HUES64 (cell line): ENCODE data around the gene FARS2.

Experiments
- H3K27ac ChIP-seq: 2 replicates; pipeline ENCODE4 v1.7.0; 2013; ENCODE audit warnings: low read depth, low read length, inconsistent platforms
- H3K27me3 ChIP-seq: 2 replicates; pipeline ENCODE4 v1.6.1; 2013; ENCODE audit warnings: mild to moderate bottlenecking, low read length; ENCODE audit not compliant: insufficient read depth
- H3K36me3 ChIP-seq: 2 replicates; pipeline ENCODE4 v1.6.1; 2013; ENCODE audit warnings: mild to moderate bottlenecking, low read length; ENCODE audit not compliant: insufficient read depth
- H3K4me1 ChIP-seq: 2 replicates; pipeline ENCODE4 v1.6.1; 2013; ENCODE audit warnings: mild to moderate bottlenecking, low read length, moderate library complexity; ENCODE audit not compliant: insufficient read depth
- H3K4me3 ChIP-seq: 2 replicates; pipeline ENCODE4 v1.5.1; 2013; ENCODE audit warnings: mild to moderate bottlenecking, low read length, moderate library complexity
- H3K9ac ChIP-seq: 2 replicates; pipeline ENCODE4 v1.6.1; 2013; ENCODE audit warnings: mild to moderate bottlenecking, low read depth, low read length
- H3K9me3 ChIP-seq: 2 replicates; pipeline ENCODE4 v1.6.1; 2013; ENCODE audit warnings: low read depth, low read length; ENCODE audit not compliant: insufficient read depth
- WGBS: fragments of 150-250, 120-280 bp; methylation state at CpG from one replicate; pipeline ENCODE4 v1.1.7; 2013; ENCODE audit warnings: missing lambda C conversion rate; 5-methylcytosine and 5-hydroxymethylcytosine counted together

FARS2 gene

GRCh38 chr6:5605937-5606336, 344.6 kb downstream of the FARS2 start:
- WGBS: 87% methylated on average over 4 of the region's 5 CpGs
- no peaks in the 10 kb centered on the region for H3K4me1 ChIP-seq
- no peaks in the 10 kb centered on the region for H3K9me3 ChIP-seq
- H3K4me3 ChIP-seq: no peak overlapping the region
- H3K27me3 ChIP-seq: no peaks in the 10 kb centered on the region
- no peak overlapping the region for H3K27ac ChIP-seq
- H3K9ac ChIP-seq: no peak overlapping the region
- no peaks in the 10 kb centered on the region for H3K36me3 ChIP-seq

- H3K36me3 ChIP-seq: no peaks in the 10 kb centered on the region
- H3K9ac ChIP-seq: no peak overlapping the region
- no peaks in the 10 kb centered on the region for H3K27me3 ChIP-seq
- 93% methylated on average over 4 of the region's 4 CpGs for WGBS
- no peaks in the 10 kb centered on the region for H3K9me3 ChIP-seq
- H3K4me1 ChIP-seq: 0 out of 2 replicates have a peak, but pooled peaks cover 2% of the 10 kb centered on the region
- H3K27ac ChIP-seq: no peak overlapping the region
- no peak overlapping the region for H3K4me3 ChIP-seq
Observed at GRCh38 chr6:5606546-5606945, 345.2 kb downstream of the FARS2 start.

- H3K27ac ChIP-seq: no peak overlapping the region
- H3K9ac ChIP-seq: no peak overlapping the region
- H3K27me3 ChIP-seq: no peaks in the 10 kb centered on the region
- H3K4me3 ChIP-seq: no peak overlapping the region
- peaks cover 4% of the 10 kb centered on the region; the same call in 1 of the 2 replicates for H3K4me1 ChIP-seq
- H3K9me3 ChIP-seq: no peaks in the 10 kb centered on the region
- no peaks in the 10 kb centered on the region for H3K36me3 ChIP-seq
- 92% methylated on average over 7 of the region's 8 CpGs for WGBS
Observed at GRCh38 chr6:5610640-5611039, 349.3 kb downstream of the FARS2 start.

GRCh38 chr6:5617179-5617578, 355.9 kb downstream of the FARS2 start:
- Histone ChIP-seq H3K9me3 (no peaks in the 10 kb centered on the region), H3K36me3 (no peaks in the 10 kb centered on the region), H3K27me3 (no peaks in the 10 kb centered on the region), H3K9ac (no peak overlapping the region), H3K4me1 (no peaks in the 10 kb centered on the region), H3K4me3 (no peak overlapping the region), H3K27ac (no peak overlapping the region)
- WGBS: no CpG with 5 or more reads among the region's 1 CpG

- H3K27me3 ChIP-seq: no peaks in the 10 kb centered on the region
- H3K36me3 ChIP-seq: no peaks in the 10 kb centered on the region
- no peak overlapping the region for H3K4me3 ChIP-seq
- WGBS: 91% methylated on average over 3 of the region's 3 CpGs
- H3K27ac ChIP-seq: no peak overlapping the region
- no peaks in the 10 kb centered on the region for H3K4me1 ChIP-seq
- H3K9me3 ChIP-seq: no peaks in the 10 kb centered on the region
- H3K9ac ChIP-seq: no peak overlapping the region
Observed at GRCh38 chr6:5619249-5619648, 357.9 kb downstream of the FARS2 start.

- Histone ChIP-seq H3K4me3 (no peak overlapping the region), H3K4me1 (no peaks in the 10 kb centered on the region), H3K9me3 (no peaks in the 10 kb centered on the region), H3K27ac (no peak overlapping the region), H3K9ac (no peak overlapping the region), H3K27me3 (no peaks in the 10 kb centered on the region), H3K36me3 (no peaks in the 10 kb centered on the region)
- WGBS: 86% methylated on average over 8 of the region's 10 CpGs
Observed at GRCh38 chr6:5622276-5623005, 361.1 kb downstream of the FARS2 start.

- H3K9me3 ChIP-seq: no peaks in the 10 kb centered on the region
- H3K4me3 ChIP-seq: no peak overlapping the region
- H3K36me3 ChIP-seq: no peaks in the 10 kb centered on the region
- no peak overlapping the region for H3K27ac ChIP-seq
- H3K4me1 ChIP-seq: peaks cover 9% of the 10 kb centered on the region; the same call in 1 of the 2 replicates
- no peaks in the 10 kb centered on the region for H3K27me3 ChIP-seq
- WGBS: 87% methylated on average over 2 of the region's 2 CpGs
- no peak overlapping the region for H3K9ac ChIP-seq
Observed at GRCh38 chr6:5623769-5624168, 362.5 kb downstream of the FARS2 start.

GRCh38 chr6:5624256-5624655, 362.9 kb downstream of the FARS2 start:
- Histone ChIP-seq H3K9ac (no peak overlapping the region), H3K4me3 (no peak overlapping the region), H3K27me3 (no peaks in the 10 kb centered on the region), H3K36me3 (no peaks in the 10 kb centered on the region), H3K9me3 (no peaks in the 10 kb centered on the region), H3K4me1 (peaks cover 9% of the 10 kb centered on the region; the same call in 1 of the 2 replicates), H3K27ac (no peak overlapping the region)
- 89% methylated on average over 6 of the region's 6 CpGs for WGBS

GRCh38 chr6:5626727-5627426, 365.6 kb downstream of the FARS2 start:
- 95% methylated on average over 7 of the region's 7 CpGs for WGBS
- H3K9me3 ChIP-seq: no peaks in the 10 kb centered on the region
- no peaks in the 10 kb centered on the region for H3K27me3 ChIP-seq
- peaks cover 9% of the 10 kb centered on the region; the same call in 1 of the 2 replicates for H3K4me1 ChIP-seq
- H3K27ac ChIP-seq: no peak overlapping the region
- no peaks in the 10 kb centered on the region for H3K36me3 ChIP-seq
- no peak overlapping the region for H3K4me3 ChIP-seq
- H3K9ac ChIP-seq: no peak overlapping the region

GRCh38 chr6:5630636-5631035, 369.3 kb downstream of the FARS2 start:
- no peaks in the 10 kb centered on the region for H3K9me3 ChIP-seq
- no peak overlapping the region for H3K4me3 ChIP-seq
- H3K4me1 ChIP-seq: peaks cover 9% of the 10 kb centered on the region; the same call in 1 of the 2 replicates
- WGBS: 95% methylated on average over 5 of the region's 5 CpGs
- H3K27me3 ChIP-seq: no peaks in the 10 kb centered on the region
- H3K36me3 ChIP-seq: no peaks in the 10 kb centered on the region
- H3K9ac ChIP-seq: no peak overlapping the region
- no peak overlapping the region for H3K27ac ChIP-seq

- H3K4me3 ChIP-seq: no peak overlapping the region
- H3K9ac ChIP-seq: no peak overlapping the region
- H3K9me3 ChIP-seq: no peaks in the 10 kb centered on the region
- no peak overlapping the region for H3K27ac ChIP-seq
- WGBS: 80% methylated on average over 6 of the region's 7 CpGs
- H3K4me1 ChIP-seq: peaks cover 9% of the 10 kb centered on the region; the same call in 1 of the 2 replicates
- H3K27me3 ChIP-seq: no peaks in the 10 kb centered on the region
- no peaks in the 10 kb centered on the region for H3K36me3 ChIP-seq
Observed at GRCh38 chr6:5632348-5632935, 371.1 kb downstream of the FARS2 start.
